ENCODE data around the gene SH3RF3. TPM values are rescaled to one million over a fixed set of nuclear protein-coding genes. Genes with fewer than 3 reads are reported as not detected.
A peak's percentile ranks its signal among the peaks of the same experiment; 100 is the strongest.

Gene SH3RF3
- total RNA-seq, 2 donors from 2014 or later = 1.5 to 1.8 TPM

- DNase-seq = peak; percentile 28
- Histone ChIP-seq H3K27ac (ENCODE audit: low read depth, low read length) (peak overlapping the region; percentile 80), H3K9ac (ENCODE audit: extremely low read depth, low read length, poor library complexity, severe bottlenecking) (no peak overlapping the region), H3K9me3 (ENCODE audit: control insufficient read depth, low read length) (no peaks in the 10 kb centered on the region), H3K27me3 (ENCODE audit: control insufficient read depth, insufficient read depth, low read length, poor library complexity, severe bottlenecking) (no peaks in the 10 kb centered on the region), H3K36me3 (ENCODE audit: control insufficient read depth, insufficient read depth, low read length) (no peaks in the 10 kb centered on the region), H3K4me3 (ENCODE audit: low read length) (no peak overlapping the region), H3K4me1 (ENCODE audit: control insufficient read depth, insufficient read depth, low read length) (no peaks in the 10 kb centered on the region)
- Mint-ChIP-seq H3K4me1 (no peaks in the 10 kb centered on the region), H3K27me3 (ENCODE audit: insufficient read depth) (no peaks in the 10 kb centered on the region), H3K36me3 (ENCODE audit: low read depth) (no peaks in the 10 kb centered on the region), H3K9me3 (no peaks in the 10 kb centered on the region), H3K4me3 (no peak overlapping the region), H3K27ac (no peak overlapping the region)
- no peak for TF ChIP-seq CTCF (conservative IDR thresholded peaks at IDR 0.05)
- WGBS, 2 experiments (ENCODE audit: insufficient coverage in 1 of 2, insufficient read length in 1 of 2) = 80 to 87% methylated on average over 9 to 13 of the region's 13 CpGs
Measured at GRCh38 chr2:109348671-109349502, 219.9 kb downstream of the SH3RF3 start.

GRCh38 chr2:109349503-109350465 is 220.8 kb downstream of the SH3RF3 start:
- Mint-ChIP-seq H3K36me3 (ENCODE audit: low read depth) (no peaks in the 10 kb centered on the region), H3K27ac (no peak overlapping the region), H3K4me3 (no peak overlapping the region), H3K27me3 (ENCODE audit: insufficient read depth) (no peaks in the 10 kb centered on the region), H3K9me3 (peaks cover 2% of the 10 kb centered on the region), H3K4me1 (no peaks in the 10 kb centered on the region)
- no peak overlapping the region for H3K9ac ChIP-seq (ENCODE audit: extremely low read depth, low read length, poor library complexity, severe bottlenecking)
- H3K4me3 ChIP-seq (ENCODE audit: low read length) = no peak overlapping the region
- H3K36me3 ChIP-seq (ENCODE audit: control insufficient read depth, insufficient read depth, low read length) = no peaks in the 10 kb centered on the region
- no peak overlapping the region for H3K27ac ChIP-seq (ENCODE audit: low read depth, low read length)
- peak; percentile 61 for TF ChIP-seq CTCF (conservative IDR thresholded peaks at IDR 0.05)
- peak; percentile 55 for DNase-seq
- no peaks in the 10 kb centered on the region for H3K9me3 ChIP-seq (ENCODE audit: control insufficient read depth, low read length)
- H3K4me1 ChIP-seq (ENCODE audit: control insufficient read depth, insufficient read depth, low read length) = no peaks in the 10 kb centered on the region
- 91 to 92% methylated on average over 13 to 18 of the region's 18 CpGs for WGBS, 2 experiments (ENCODE audit: insufficient coverage in 1 of 2, insufficient read length in 1 of 2)
- no peaks in the 10 kb centered on the region for H3K27me3 ChIP-seq (ENCODE audit: control insufficient read depth, insufficient read depth, low read length, poor library complexity, severe bottlenecking)

GRCh38 chr2:109350526-109350925 is 221.5 kb downstream of the SH3RF3 start:
- TF ChIP-seq CTCF (conservative IDR thresholded peaks at IDR 0.05) = no peak
- Histone ChIP-seq H3K4me3 (ENCODE audit: low read length) (no peak overlapping the region), H3K27ac (ENCODE audit: low read depth, low read length) (no peak overlapping the region), H3K9me3 (ENCODE audit: control insufficient read depth, low read length) (no peaks in the 10 kb centered on the region), H3K36me3 (ENCODE audit: control insufficient read depth, insufficient read depth, low read length) (no peaks in the 10 kb centered on the region), H3K27me3 (ENCODE audit: control insufficient read depth, insufficient read depth, low read length, poor library complexity, severe bottlenecking) (no peaks in the 10 kb centered on the region), H3K9ac (ENCODE audit: extremely low read depth, low read length, poor library complexity, severe bottlenecking) (no peak overlapping the region), H3K4me1 (ENCODE audit: control insufficient read depth, insufficient read depth, low read length) (no peaks in the 10 kb centered on the region)
- H3K4me1 Mint-ChIP-seq = no peaks in the 10 kb centered on the region
- no peaks in the 10 kb centered on the region for H3K27me3 Mint-ChIP-seq (ENCODE audit: insufficient read depth)
- H3K27ac Mint-ChIP-seq = no peak overlapping the region
- peak; percentile 26 for DNase-seq
- H3K9me3 Mint-ChIP-seq = peaks cover 2% of the 10 kb centered on the region
- WGBS, 2 experiments (ENCODE audit: insufficient coverage in 1 of 2, insufficient read length in 1 of 2) = 92 to 93% methylated on average over 7 to 8 of the region's 8 CpGs
- H3K4me3 Mint-ChIP-seq = no peak overlapping the region
- no peaks in the 10 kb centered on the region for H3K36me3 Mint-ChIP-seq (ENCODE audit: low read depth)
